Mesendoderm (in vitro differentiated cells): ENCODE measurements around the gene TGFBR2. TPM values are rescaled to one million over a fixed set of nuclear protein-coding genes. Genes with fewer than 3 reads are reported as not detected.
A peak's percentile ranks its signal among the peaks of the same experiment; 100 is the strongest.

Experiments
- DNase-seq: peaks from one replicate; pipeline ENCODE4 v3.0.0; 2013
- H2AK5ac ChIP-seq: 2 replicates; pipeline ENCODE4 v1.6.1; 2013; ENCODE audit warnings: low read length, inconsistent platforms
- H2BK120ac ChIP-seq: 2 replicates; pipeline ENCODE4 v1.6.1; 2013; ENCODE audit warnings: low read depth, mild to moderate bottlenecking, low read length, moderate library complexity, mixed read lengths
- H2BK15ac ChIP-seq: replicated peaks from 2 replicates; pipeline ENCODE4 v1.6.1; 2013; ENCODE audit warnings: low read depth, mild to moderate bottlenecking, moderate library complexity
- H2BK5ac ChIP-seq: 2 replicates; pipeline ENCODE4 v1.6.1; 2013; ENCODE audit warnings: low read length, inconsistent platforms
- H3K18ac ChIP-seq: 2 replicates; pipeline ENCODE4 v1.6.1; 2013; ENCODE audit warnings: mild to moderate bottlenecking, low read length, mixed read lengths
- H3K23ac ChIP-seq: one replicate; pipeline ENCODE4 v1.6.1; 2013; ENCODE audit warnings: low read length
- H3K27ac ChIP-seq: 2 replicates; pipeline ENCODE4 v1.5.1; 2013; ENCODE audit warnings: low read depth, mild to moderate bottlenecking, inconsistent platforms, low read length, moderate library complexity
- H3K27me3 ChIP-seq: 2 replicates; pipeline ENCODE4 v1.6.1; 2013; ENCODE audit warnings: low read length, control low read depth, mild to moderate bottlenecking, inconsistent platforms; ENCODE audit not compliant: insufficient read depth, poor library complexity
- H3K36me3 ChIP-seq: 2 replicates; pipeline ENCODE4 v1.6.1; 2013; ENCODE audit warnings: low read length, inconsistent platforms; ENCODE audit not compliant: control insufficient read depth, insufficient read depth
- H3K4ac ChIP-seq: one replicate; pipeline ENCODE4 v1.6.1; 2013; ENCODE audit warnings: low read depth, mild to moderate bottlenecking, low read length, moderate library complexity
- H3K4me1 ChIP-seq: 2 replicates; pipeline ENCODE4 v1.6.1; 2013; ENCODE audit warnings: low read depth, low read length, inconsistent platforms; ENCODE audit not compliant: control insufficient read depth
- H3K4me2 ChIP-seq: 2 replicates; pipeline ENCODE4 v1.6.1; 2013; ENCODE audit warnings: low read length
- H3K4me3 ChIP-seq: 2 replicates; pipeline ENCODE4 v1.5.1; 2013; ENCODE audit warnings: mild to moderate bottlenecking, low read length
- H3K56ac ChIP-seq: one replicate; pipeline ENCODE4 v1.6.1; 2013; ENCODE audit warnings: low read length
- H3K79me1 ChIP-seq: 2 replicates; pipeline ENCODE4 v1.6.1; 2013; ENCODE audit warnings: low read length, inconsistent platforms
- H3K79me2 ChIP-seq: 2 replicates; pipeline ENCODE4 v1.6.1; 2013; ENCODE audit warnings: mild to moderate bottlenecking, low read length; ENCODE audit not compliant: control insufficient read depth, insufficient read depth
- H3K9ac ChIP-seq: 2 replicates; pipeline ENCODE4 v1.6.1; 2013; ENCODE audit warnings: low read length, inconsistent platforms
- H4K5ac ChIP-seq: one replicate; pipeline ENCODE4 v1.6.1; 2013; ENCODE audit warnings: low read length
- H4K8ac ChIP-seq: one replicate; pipeline ENCODE4 v1.6.1; 2013; ENCODE audit warnings: low read depth, mild to moderate bottlenecking, control low read depth, low read length, moderate library complexity
- WGBS: extraction: QIAGEN DNeasy Blood & Tissue Kit; methylation state at CpG from one replicate; pipeline ENCODE4 v1.1.7; 2013; ENCODE audit warnings: low lambda C conversion rate, missing lambda C conversion rate; ENCODE audit not compliant: insufficient coverage; ENCODE audit errors: extremely low coverage; 5-methylcytosine and 5-hydroxymethylcytosine counted together
- polyA plus RNA-seq, 2 experiments: library from polyadenylated mRNA; stranded (reverse); fragments of 200-250 nt; gene quantifications; one replicate each; pipeline ENCODE4 v1.2.3, GENCODE V29; 2013

The TGFBR2 gene
- polyA plus RNA-seq (2013, experiment 1 of 2): 2.6 TPM
- polyA plus RNA-seq (2013, experiment 2 of 2): 2.6 TPM

DNA sequence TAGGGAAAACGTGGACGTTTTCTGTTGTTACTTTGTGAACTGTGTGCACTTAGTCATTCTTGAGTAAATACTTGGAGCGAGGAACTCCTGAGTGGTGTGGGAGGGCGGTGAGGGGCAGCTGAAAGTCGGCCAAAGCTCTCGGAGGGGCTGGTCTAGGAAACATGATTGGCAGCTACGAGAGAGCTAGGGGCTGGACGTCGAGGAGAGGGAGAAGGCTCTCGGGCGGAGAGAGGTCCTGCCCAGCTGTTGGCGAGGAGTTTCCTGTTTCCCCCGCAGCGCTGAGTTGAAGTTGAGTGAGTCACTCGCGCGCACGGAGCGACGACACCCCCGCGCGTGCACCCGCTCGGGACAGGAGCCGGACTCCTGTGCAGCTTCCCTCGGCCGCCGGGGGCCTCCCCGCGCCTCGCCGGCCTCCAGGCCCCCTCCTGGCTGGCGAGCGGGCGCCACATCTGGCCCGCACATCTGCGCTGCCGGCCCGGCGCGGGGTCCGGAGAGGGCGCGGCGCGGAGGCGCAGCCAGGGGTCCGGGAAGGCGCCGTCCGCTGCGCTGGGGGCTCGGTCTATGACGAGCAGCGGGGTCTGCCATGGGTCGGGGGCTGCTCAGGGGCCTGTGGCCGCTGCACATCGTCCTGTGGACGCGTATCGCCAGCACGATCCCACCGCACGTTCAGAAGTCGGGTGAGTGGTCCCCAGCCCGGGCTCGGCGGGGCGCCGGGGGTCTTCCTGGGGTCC lies at the start of gene TGFBR2:
TSS of gene TGFBR2 (plus strand) at position 301 of the 731 bp plus-strand sequence. CDS start at position 584, 283 bp downstream.
- peak within 1 kb of the TSS; percentile 85 for H2BK15ac ChIP-seq

GRCh38 chr3:30557746-30558303 lies 48.6 kb upstream of the TGFBR2 start:
- WGBS: no CpG with 5 or more reads among the region's 1 CpG
- no peak overlapping the region for H2BK120ac ChIP-seq

More for the DNA sequence above, at the start of gene TGFBR2:
- Histone ChIP-seq H3K79me2 (peaks cover 12% of the 10 kb centered on the region), H3K4me1 (peaks cover 3% of the 10 kb centered on the region), H3K4me2 (peak within 1 kb of the TSS; percentile 91), H3K9ac (peak within 1 kb of the TSS; percentile 85), H3K36me3 (no peaks in the 10 kb centered on the region), H2BK120ac (peak within 1 kb of the TSS; percentile 52), H2BK5ac (peak within 1 kb of the TSS; percentile 25), H3K4me3 (peak within 1 kb of the TSS; percentile 67), H4K8ac (no peak within 1 kb of the TSS), H3K27ac (peak within 1 kb of the TSS; percentile 63), H4K5ac (no peak within 1 kb of the TSS), H3K27me3 (no peaks in the 10 kb centered on the region), H3K79me1 (peaks cover 4% of the 10 kb centered on the region), H2AK5ac (no peak within 1 kb of the TSS), H3K4ac (peak within 1 kb of the TSS; percentile 22), H3K18ac (peak within 1 kb of the TSS; percentile 91), H3K56ac (peak within 1 kb of the TSS; percentile 91), H3K23ac (peak within 1 kb of the TSS; percentile 81)
- peak; percentile 90 for DNase-seq
- WGBS: no CpG with 5 or more reads among the region's 71 CpGs

GRCh38 chr3:30563956-30564355 lies 42.4 kb upstream of the TGFBR2 start:
- no peak for DNase-seq
- Histone ChIP-seq H2AK5ac (no peak overlapping the region), H3K36me3 (no peaks in the 10 kb centered on the region), H3K23ac (no peak overlapping the region), H3K4me1 (peaks cover 1% of the 10 kb centered on the region), H2BK5ac (no peak overlapping the region), H2BK15ac (no peak overlapping the region), H3K9ac (no peak overlapping the region), H2BK120ac (no peak overlapping the region), H3K79me1 (no peaks in the 10 kb centered on the region), H3K4me2 (no peak overlapping the region), H3K4ac (no peak overlapping the region), H3K4me3 (no peak overlapping the region), H4K8ac (no peak overlapping the region), H3K79me2 (no peaks in the 10 kb centered on the region), H3K18ac (no peak overlapping the region), H3K56ac (no peak overlapping the region), H3K27me3 (no peaks in the 10 kb centered on the region), H4K5ac (no peak overlapping the region), H3K27ac (no peak overlapping the region)
- no CpG with 5 or more reads among the region's 1 CpG for WGBS

More at GRCh38 chr3:30557746-30558303, 48.6 kb upstream of the TGFBR2 start:
- H3K4me1 ChIP-seq: no peaks in the 10 kb centered on the region
- no peak for DNase-seq
- no peak overlapping the region for H3K4ac ChIP-seq
- H3K27me3 ChIP-seq: no peaks in the 10 kb centered on the region
- no peak overlapping the region for H3K56ac ChIP-seq
- no peak overlapping the region for H3K4me3 ChIP-seq
- H3K27ac ChIP-seq: no peak overlapping the region
- peak overlapping the region; percentile 30 for H3K18ac ChIP-seq
- H3K36me3 ChIP-seq: no peaks in the 10 kb centered on the region
- H2AK5ac ChIP-seq: no peak overlapping the region
- no peak overlapping the region for H4K5ac ChIP-seq
- H4K8ac ChIP-seq: no peak overlapping the region
- H3K23ac ChIP-seq: no peak overlapping the region
- no peaks in the 10 kb centered on the region for H3K79me1 ChIP-seq
- no peak overlapping the region for H2BK15ac ChIP-seq
- no peak overlapping the region for H2BK5ac ChIP-seq
- H3K79me2 ChIP-seq: no peaks in the 10 kb centered on the region
- H3K9ac ChIP-seq: no peak overlapping the region
- H3K4me2 ChIP-seq: no peak overlapping the region

DNA sequence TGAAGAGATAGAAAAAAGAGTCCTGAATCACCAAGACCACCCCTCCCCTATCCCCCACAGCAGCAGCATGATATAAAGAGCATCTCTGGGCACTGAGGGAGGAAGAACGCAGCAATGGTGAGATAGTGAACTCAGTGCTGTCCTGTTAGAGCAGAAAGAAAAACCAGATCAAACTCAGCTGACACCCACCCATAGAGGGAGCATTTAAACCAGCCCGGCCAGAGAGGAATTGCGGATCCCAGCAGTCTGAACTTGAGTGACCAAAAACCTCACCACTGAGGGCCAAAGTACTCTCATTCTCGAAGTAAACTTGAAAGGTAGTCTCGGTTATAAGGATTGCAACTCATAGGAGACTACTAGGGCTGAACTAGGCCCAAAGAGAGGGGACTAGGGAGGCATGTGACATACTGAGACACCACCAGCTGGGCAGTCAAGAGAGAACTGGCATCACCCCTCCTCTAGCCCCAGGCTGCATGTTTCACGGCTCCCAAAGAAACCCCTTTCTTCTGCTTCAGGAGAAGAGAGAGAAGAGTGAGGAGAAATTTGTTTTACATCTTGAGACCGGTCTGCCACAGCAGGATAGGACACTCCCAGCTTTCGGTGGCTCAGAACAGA lies 39.2 kb upstream of the TGFBR2 start:
- Histone ChIP-seq H2AK5ac (no peak overlapping the region), H3K79me2 (no peaks in the 10 kb centered on the region), H3K56ac (no peak overlapping the region), H3K4me2 (no peak overlapping the region), H3K27me3 (no peaks in the 10 kb centered on the region), H3K4me1 (peaks cover 1% of the 10 kb centered on the region), H3K18ac (no peak overlapping the region), H2BK15ac (no peak overlapping the region), H3K79me1 (no peaks in the 10 kb centered on the region), H4K8ac (no peak overlapping the region), H3K27ac (no peak overlapping the region), H2BK120ac (no peak overlapping the region), H3K23ac (no peak overlapping the region), H2BK5ac (no peak overlapping the region), H3K4me3 (no peak overlapping the region), H3K4ac (no peak overlapping the region), H4K5ac (no peak overlapping the region), H3K36me3 (no peaks in the 10 kb centered on the region), H3K9ac (no peak overlapping the region)
- DNase-seq: peak; percentile 64
- no CpG with 5 or more reads among the region's 8 CpGs for WGBS

- H3K27me3 ChIP-seq: no peaks in the 10 kb centered on the region
- H3K23ac ChIP-seq: no peak overlapping the region
- no peaks in the 10 kb centered on the region for H3K36me3 ChIP-seq
- H4K8ac ChIP-seq: no peak overlapping the region
- no peak overlapping the region for H2BK120ac ChIP-seq
- H3K4me2 ChIP-seq: no peak overlapping the region
- no peaks in the 10 kb centered on the region for H3K79me2 ChIP-seq
- no peak overlapping the region for H2BK15ac ChIP-seq
- H3K79me1 ChIP-seq: no peaks in the 10 kb centered on the region
- H3K9ac ChIP-seq: no peak overlapping the region
- H3K4me3 ChIP-seq: no peak overlapping the region
- no CpG with 5 or more reads among the region's 4 CpGs for WGBS
- H3K56ac ChIP-seq: no peak overlapping the region
- no peak overlapping the region for H3K18ac ChIP-seq
- no peak for DNase-seq
- no peak overlapping the region for H2AK5ac ChIP-seq
- H3K4me1 ChIP-seq: peaks cover 8% of the 10 kb centered on the region
- H4K5ac ChIP-seq: no peak overlapping the region
- no peak overlapping the region for H3K4ac ChIP-seq
- no peak overlapping the region for H3K27ac ChIP-seq
- H2BK5ac ChIP-seq: no peak overlapping the region
Measured at GRCh38 chr3:30576946-30577345, 29.5 kb upstream of the TGFBR2 start.
